ENCODE data around the gene CLSTN1. TPM values are rescaled to one million over a fixed set of nuclear protein-coding genes. Genes with fewer than 3 reads are reported as not detected.
A peak's percentile ranks its signal among the peaks of the same experiment; 100 is the strongest.
"Not testable (repeated sequence)": the region's sequence is repeated elsewhere in the genome, so short reads cannot be mapped to it uniquely, and the experiment has no call there.

The CLSTN1 gene
- total RNA-seq, 1 donor from 2014 or later = 71.0 TPM

DNA sequence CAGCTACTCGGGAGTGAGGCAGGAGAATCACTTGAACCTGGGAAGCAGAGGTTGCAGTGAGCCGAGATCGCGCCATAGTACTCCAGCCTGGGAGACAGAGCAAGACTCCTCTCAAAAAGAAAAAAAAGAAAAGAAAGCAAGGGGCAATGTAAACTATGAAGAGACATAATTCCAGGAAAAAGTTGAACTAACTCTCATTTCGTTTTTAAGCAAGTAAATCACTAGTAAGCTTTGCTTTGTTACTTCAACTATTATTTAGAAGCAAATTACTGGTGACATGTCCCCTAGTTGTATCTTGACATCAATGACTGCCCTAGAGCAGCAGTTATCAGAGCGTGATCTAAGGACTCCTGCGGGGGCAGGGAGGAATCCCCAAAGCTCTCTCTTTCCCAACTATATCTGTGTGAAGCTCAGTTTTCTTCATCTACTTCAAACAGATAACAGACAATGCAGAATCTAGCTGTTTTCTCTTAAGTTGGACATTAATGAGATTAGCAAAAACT is 18.7 kb downstream of the CLSTN1 start:
- H3K27me3 ChIP-seq = no peaks in the 10 kb centered on the region
- TF ChIP-seq, protein P1, sequence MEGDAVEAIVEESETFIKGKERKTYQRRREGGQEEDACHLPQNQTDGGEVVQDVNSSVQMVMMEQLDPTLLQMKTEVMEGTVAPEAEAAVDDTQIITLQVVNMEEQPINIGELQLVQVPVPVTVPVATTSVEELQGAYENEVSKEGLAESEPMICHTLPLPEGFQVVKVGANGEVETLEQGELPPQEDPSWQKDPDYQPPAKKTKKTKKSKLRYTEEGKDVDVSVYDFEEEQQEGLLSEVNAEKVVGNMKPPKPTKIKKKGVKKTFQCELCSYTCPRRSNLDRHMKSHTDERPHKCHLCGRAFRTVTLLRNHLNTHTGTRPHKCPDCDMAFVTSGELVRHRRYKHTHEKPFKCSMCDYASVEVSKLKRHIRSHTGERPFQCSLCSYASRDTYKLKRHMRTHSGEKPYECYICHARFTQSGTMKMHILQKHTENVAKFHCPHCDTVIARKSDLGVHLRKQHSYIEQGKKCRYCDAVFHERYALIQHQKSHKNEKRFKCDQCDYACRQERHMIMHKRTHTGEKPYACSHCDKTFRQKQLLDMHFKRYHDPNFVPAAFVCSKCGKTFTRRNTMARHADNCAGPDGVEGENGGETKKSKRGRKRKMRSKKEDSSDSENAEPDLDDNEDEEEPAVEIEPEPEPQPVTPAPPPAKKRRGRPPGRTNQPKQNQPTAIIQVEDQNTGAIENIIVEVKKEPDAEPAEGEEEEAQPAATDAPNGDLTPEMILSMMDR (IDR thresholded peaks at IDR 0.05) = no peak
- ATAC-seq = no peak
- H3K4me1 ChIP-seq = peaks cover 5% of the 10 kb centered on the region
- no peaks in the 10 kb centered on the region for H3K36me3 ChIP-seq
- intact Hi-C loops (cut with DNase I) = no loop called here
- H3K9me3 ChIP-seq = no peaks in the 10 kb centered on the region
- no peak overlapping the region for H3K27ac ChIP-seq
- no peak for DNase-seq
- no peak overlapping the region for H3K4me3 ChIP-seq

DNA sequence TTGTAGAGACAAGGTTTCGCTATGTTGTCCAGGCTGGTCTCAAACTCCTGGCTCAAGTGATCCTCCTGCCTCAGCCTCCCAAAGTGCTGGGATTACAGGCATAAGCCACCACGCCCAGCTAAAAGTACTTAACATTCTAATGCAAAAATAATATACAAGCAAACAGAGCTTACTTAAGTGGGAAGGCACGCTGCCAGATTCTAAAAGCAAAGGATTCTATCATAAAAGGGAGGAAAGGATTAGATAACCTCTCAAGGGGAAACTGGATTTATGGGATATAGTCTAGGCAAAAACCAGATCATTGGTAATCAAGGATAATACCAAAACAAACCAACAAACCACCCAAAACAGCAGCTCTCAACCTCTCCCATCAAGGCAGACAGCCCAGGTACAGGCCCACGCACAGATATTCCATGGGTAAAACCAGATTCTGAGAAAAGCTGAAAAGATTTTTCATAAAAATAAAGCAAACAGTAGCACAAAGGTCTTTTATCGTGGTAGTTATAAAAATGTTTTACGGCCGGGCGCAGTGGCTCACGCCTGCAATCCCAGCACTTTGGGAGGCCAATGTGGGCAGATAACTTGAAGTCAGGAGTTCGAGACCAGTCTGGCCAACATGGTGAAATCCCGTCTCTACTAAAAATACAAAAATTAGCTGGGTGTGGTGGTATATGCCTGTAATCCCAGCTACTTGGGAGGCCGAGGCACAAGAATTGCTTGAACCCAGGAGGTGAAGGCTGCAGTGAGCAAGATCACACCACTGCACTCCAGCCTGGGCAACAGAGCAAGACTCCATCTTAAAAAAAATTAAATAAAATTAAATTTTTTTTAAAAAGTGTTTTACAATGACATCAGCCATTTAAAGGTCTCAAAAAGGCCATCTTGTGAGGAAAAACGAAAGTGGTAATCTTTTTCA is 20.5 kb downstream of the CLSTN1 start:
- H3K9me3 ChIP-seq; H3K27ac ChIP-seq; H3K27me3 ChIP-seq; DNase-seq; H3K4me3 ChIP-seq; H3K4me1 ChIP-seq; intact Hi-C loops (cut with DNase I); H3K36me3 ChIP-seq; ATAC-seq: not testable (repeated sequence)

DNA sequence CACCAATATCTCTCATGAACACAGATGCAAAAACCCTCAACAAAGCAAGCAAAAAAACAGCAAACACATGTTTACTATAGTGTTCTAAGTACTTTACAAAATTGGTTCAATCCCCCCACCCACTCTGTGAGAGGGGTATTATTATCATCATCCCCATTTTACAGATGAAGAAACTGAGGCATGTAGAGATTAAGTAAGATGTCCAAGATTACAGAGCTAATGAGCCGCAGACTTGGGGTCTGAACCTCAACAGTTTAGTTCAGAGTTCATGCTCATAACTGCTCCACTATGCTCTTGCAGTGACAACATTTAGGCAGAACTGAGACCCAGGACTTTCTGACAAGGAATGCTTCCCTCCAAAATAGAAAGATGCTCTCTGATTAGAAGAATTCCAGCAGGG is 21.9 kb downstream of the CLSTN1 start:
- intact Hi-C loops (cut with DNase I) = no loop called here
- no peaks in the 10 kb centered on the region for H3K9me3 ChIP-seq
- H3K27ac ChIP-seq = no peak overlapping the region
- peaks cover 10% of the 10 kb centered on the region for H3K4me1 ChIP-seq
- no peak overlapping the region for H3K4me3 ChIP-seq
- DNase-seq (no peak), ATAC-seq (no peak)
- H3K27me3 ChIP-seq = no peaks in the 10 kb centered on the region
- TF ChIP-seq, protein P1 (IDR thresholded peaks at IDR 0.05) = no peak
- H3K36me3 ChIP-seq = no peaks in the 10 kb centered on the region

DNA sequence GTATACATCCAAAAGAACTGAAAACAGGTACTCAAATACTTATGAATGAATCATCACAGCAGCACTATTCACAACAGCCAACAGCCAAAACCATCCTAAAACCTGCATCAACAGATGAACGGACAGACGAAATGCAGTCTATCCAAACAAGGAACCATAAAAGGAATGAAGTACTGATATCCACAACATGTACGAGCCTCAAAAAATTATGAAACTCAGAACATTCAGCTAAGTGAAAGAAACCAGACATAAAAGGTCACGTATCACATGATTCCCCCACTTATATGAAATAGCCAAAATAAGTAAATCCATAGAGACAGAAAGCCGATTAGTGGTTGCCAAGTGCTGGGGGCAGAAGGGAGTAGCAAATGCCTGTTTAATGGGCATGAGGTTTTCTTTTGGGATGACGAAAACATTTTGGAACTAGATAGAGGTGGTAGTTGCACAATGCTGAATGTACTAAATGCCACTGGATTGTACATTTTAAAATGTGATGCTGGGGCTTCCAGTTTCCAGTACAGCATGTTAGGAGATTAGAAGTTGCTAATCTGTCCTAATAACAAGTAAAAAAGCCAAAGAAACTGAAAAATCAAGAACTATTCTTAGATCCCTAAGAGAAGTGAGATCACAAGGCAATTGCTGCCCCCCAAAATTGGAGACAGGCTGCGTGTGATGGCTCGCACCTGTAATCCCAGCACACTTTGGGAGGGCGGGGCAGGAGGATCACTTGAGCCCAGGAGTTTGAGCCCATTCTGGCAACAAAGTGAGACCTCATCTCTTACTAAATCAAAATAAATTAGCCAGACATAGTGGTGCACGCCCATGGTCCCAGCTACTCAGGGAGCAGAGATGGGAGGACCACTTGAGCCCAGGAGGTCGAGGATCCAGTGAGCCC is 25.3 kb downstream of the CLSTN1 start:
- no peak for ATAC-seq
- intact Hi-C loops (cut with DNase I) = no loop called here
- TF ChIP-seq, protein P1 (IDR thresholded peaks at IDR 0.05) = no peak
- Histone ChIP-seq H3K4me1 (peaks cover 10% of the 10 kb centered on the region), H3K36me3 (no peaks in the 10 kb centered on the region), H3K9me3 (no peaks in the 10 kb centered on the region), H3K27me3 (no peaks in the 10 kb centered on the region), H3K4me3 (no peak overlapping the region), H3K27ac (no peak overlapping the region)
- DNase-seq = peak; percentile 23

DNA sequence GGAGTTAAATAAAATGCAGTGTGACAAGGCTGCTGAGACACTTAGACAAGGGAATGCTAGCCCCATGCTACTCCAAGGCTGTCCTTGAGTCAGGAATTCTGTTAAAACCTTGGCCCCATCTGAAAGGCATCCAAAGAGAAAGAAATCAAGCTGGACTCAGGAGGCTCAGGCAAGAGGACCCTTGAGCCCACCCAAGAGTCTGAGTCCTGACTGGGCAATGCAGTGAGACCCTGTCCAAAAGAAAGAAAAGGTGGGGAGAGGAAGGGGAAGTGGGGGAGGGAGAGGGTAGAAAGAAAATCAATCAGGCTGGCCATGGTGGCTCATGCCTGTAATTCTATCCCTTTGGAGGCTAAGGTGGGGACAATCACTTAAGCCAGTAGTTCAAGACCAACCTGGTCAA is 26.7 kb downstream of the CLSTN1 start:
- H3K27ac ChIP-seq = no peak overlapping the region

More for the DNA sequence above, 26.7 kb downstream of the CLSTN1 start:
- TF ChIP-seq, protein P1 (IDR thresholded peaks at IDR 0.05) = no peak
- Histone ChIP-seq H3K9me3 (no peaks in the 10 kb centered on the region), H3K4me3 (no peak overlapping the region), H3K27me3 (no peaks in the 10 kb centered on the region), H3K36me3 (no peaks in the 10 kb centered on the region), H3K4me1 (peaks cover 10% of the 10 kb centered on the region)
- DNase-seq (peak; percentile 3), ATAC-seq (no peak)
- intact Hi-C loops (cut with DNase I) = no loop called here
